ENCODE results near the gene TMEM192. TPM values are rescaled to one million over a fixed set of nuclear protein-coding genes. Genes with fewer than 3 reads are reported as not detected.

TMEM192 gene
- total RNA-seq, 2 experiments from 2014 or later = 4.6 to 4.7 TPM

- Histone ChIP-seq H3K9me3 (ENCODE audit: control insufficient read depth in 1 of 2, insufficient read depth in 1 of 2, low read length in 2 of 2) (no peaks in the 10 kb centered on the region), H3K27me3 (ENCODE audit: control insufficient read depth in 1 of 2, insufficient read depth in 2 of 2, low read length in 2 of 2) (peaks cover 0 to 5% of the 10 kb centered on the region in 2 experiments), H3K4me3 (ENCODE audit: low read length) (no peak overlapping the region), H3K36me3 (ENCODE audit: insufficient read depth, low read length) (no peaks in the 10 kb centered on the region), H3K27ac (ENCODE audit: low read depth in 1 of 2, low read length in 2 of 2) (no peak overlapping the region), H3K4me1 (ENCODE audit: insufficient read depth, low read length) (peaks cover 3% of the 10 kb centered on the region)
- intact Hi-C loops (cut with DNase I, micrococcal nuclease) = loop anchor here in 1 of 2 experiments (10.0 kb wide), 1 partner anchor 164 kb away; no protein-coding TSS in a partner anchor
- TF ChIP-seq, protein P1, sequence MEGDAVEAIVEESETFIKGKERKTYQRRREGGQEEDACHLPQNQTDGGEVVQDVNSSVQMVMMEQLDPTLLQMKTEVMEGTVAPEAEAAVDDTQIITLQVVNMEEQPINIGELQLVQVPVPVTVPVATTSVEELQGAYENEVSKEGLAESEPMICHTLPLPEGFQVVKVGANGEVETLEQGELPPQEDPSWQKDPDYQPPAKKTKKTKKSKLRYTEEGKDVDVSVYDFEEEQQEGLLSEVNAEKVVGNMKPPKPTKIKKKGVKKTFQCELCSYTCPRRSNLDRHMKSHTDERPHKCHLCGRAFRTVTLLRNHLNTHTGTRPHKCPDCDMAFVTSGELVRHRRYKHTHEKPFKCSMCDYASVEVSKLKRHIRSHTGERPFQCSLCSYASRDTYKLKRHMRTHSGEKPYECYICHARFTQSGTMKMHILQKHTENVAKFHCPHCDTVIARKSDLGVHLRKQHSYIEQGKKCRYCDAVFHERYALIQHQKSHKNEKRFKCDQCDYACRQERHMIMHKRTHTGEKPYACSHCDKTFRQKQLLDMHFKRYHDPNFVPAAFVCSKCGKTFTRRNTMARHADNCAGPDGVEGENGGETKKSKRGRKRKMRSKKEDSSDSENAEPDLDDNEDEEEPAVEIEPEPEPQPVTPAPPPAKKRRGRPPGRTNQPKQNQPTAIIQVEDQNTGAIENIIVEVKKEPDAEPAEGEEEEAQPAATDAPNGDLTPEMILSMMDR (IDR thresholded peaks at IDR 0.05) = no peak
- ChIA-PET CTCF (no interaction called here), POLR2A (no interaction called here)
- no peak for ATAC-seq (ENCODE audit: poor library complexity)
- Mint-ChIP-seq H3K27me3 (peaks cover 12% of the 10 kb centered on the region), H3K27ac (no peak overlapping the region), H3K36me3 (ENCODE audit: low read depth) (no peaks in the 10 kb centered on the region), H3K9me3 (no peaks in the 10 kb centered on the region), H3K4me3 (no peak overlapping the region), H3K4me1 (ENCODE audit: low read depth) (peaks cover under 1% of the 10 kb centered on the region)
- no peak for DNase-seq
Observed at GRCh38 chr4:165118256-165118909, 5.7 kb upstream of the TMEM192 start.

- Mint-ChIP-seq H3K27ac (no peak overlapping the region), H3K36me3 (ENCODE audit: low read depth) (peaks cover 10% of the 10 kb centered on the region), H3K4me3 (peak overlapping the region; percentile 45), H3K27me3 (peaks cover 10% of the 10 kb centered on the region), H3K9me3 (no peaks in the 10 kb centered on the region), H3K4me1 (ENCODE audit: low read depth) (peaks cover 19% of the 10 kb centered on the region)
- Histone ChIP-seq H3K36me3 (ENCODE audit: insufficient read depth, low read length) (no peaks in the 10 kb centered on the region), H3K9me3 (ENCODE audit: control insufficient read depth in 1 of 2, insufficient read depth in 1 of 2, low read length in 2 of 2) (no peaks in the 10 kb centered on the region), H3K27me3 (ENCODE audit: control insufficient read depth in 1 of 2, insufficient read depth in 2 of 2, low read length in 2 of 2) (peaks cover 0 to 5% of the 10 kb centered on the region in 2 experiments), H3K4me3 (ENCODE audit: low read length) (no peak overlapping the region), H3K4me1 (ENCODE audit: insufficient read depth, low read length) (peaks cover 12% of the 10 kb centered on the region), H3K27ac (ENCODE audit: low read depth in 1 of 2, low read length in 2 of 2) (no peak overlapping the region)
- ChIA-PET POLR2A (no interaction called here), CTCF (no interaction called here)
- TF ChIP-seq, protein P1 (IDR thresholded peaks at IDR 0.05) = no peak
- no peak for DNase-seq
- no peak for ATAC-seq (ENCODE audit: poor library complexity)
- intact Hi-C loops (cut with DNase I, micrococcal nuclease) = loop anchor here in 1 of 2 experiments (2.0 to 10.0 kb wide), 2 partner anchors 160 to 210 kb away; no protein-coding TSS in a partner anchor
Observed at GRCh38 chr4:165115301-165115700, 2.6 kb upstream of the TMEM192 start.

- no peaks in the 10 kb centered on the region for H3K9me3 ChIP-seq (ENCODE audit: control insufficient read depth in 1 of 2, insufficient read depth in 1 of 2, low read length in 2 of 2)
- H3K36me3 Mint-ChIP-seq (ENCODE audit: low read depth) = peaks cover 10% of the 10 kb centered on the region
- CTCF ChIA-PET = interaction anchor here (0.6 to 2.1 kb wide), 4 partner anchors 15 to 1562 kb away, joined by 3 to 11 read pairs (median 5); no protein-coding TSS in a partner anchor
Observed at GRCh38 chr4:165111906-165112367, 723 bp downstream of the TMEM192 start.

More at GRCh38 chr4:165111906-165112367, 723 bp downstream of the TMEM192 start:
- peak overlapping the region; percentile 50 to 52 for H3K27ac ChIP-seq (ENCODE audit: low read depth in 1 of 2, low read length in 2 of 2)
- no peaks in the 10 kb centered on the region for H3K27me3 ChIP-seq (ENCODE audit: control insufficient read depth in 1 of 2, insufficient read depth in 2 of 2, low read length in 2 of 2)
- POLR2A ChIA-PET = interaction anchor here (1.5 to 2.1 kb wide), 3 partner anchors 19 to 215 kb away, joined by 4 to 25 read pairs (median 4); partner anchors contain the start of gene MSMO1
- Mint-ChIP-seq H3K4me1 (ENCODE audit: low read depth) (peaks cover 27% of the 10 kb centered on the region), H3K27ac (peak overlapping the region; percentile 84), H3K9me3 (no peaks in the 10 kb centered on the region), H3K4me3 (peak overlapping the region; percentile 91), H3K27me3 (no peaks in the 10 kb centered on the region)
- ATAC-seq (ENCODE audit: poor library complexity) = no peak
- TF ChIP-seq, protein P1 (IDR thresholded peaks at IDR 0.05) = no peak
- peak overlapping the region; percentile 88 for H3K4me3 ChIP-seq (ENCODE audit: low read length)
- no peaks in the 10 kb centered on the region for H3K36me3 ChIP-seq (ENCODE audit: insufficient read depth, low read length)
- intact Hi-C loops (cut with DNase I, micrococcal nuclease) = loop anchor here (2.0 to 10.0 kb wide), 3 partner anchors 97 to 215 kb away; partner anchors contain the start of gene MSMO1 (in 1 of the 2)
- H3K4me1 ChIP-seq (ENCODE audit: insufficient read depth, low read length) = peaks cover 12% of the 10 kb centered on the region
- DNase-seq = no peak

Measured in CD4-positive, alpha-beta T cell (primary cell).